ENCODE results near the gene PI16.

Gene PI16

DNA sequence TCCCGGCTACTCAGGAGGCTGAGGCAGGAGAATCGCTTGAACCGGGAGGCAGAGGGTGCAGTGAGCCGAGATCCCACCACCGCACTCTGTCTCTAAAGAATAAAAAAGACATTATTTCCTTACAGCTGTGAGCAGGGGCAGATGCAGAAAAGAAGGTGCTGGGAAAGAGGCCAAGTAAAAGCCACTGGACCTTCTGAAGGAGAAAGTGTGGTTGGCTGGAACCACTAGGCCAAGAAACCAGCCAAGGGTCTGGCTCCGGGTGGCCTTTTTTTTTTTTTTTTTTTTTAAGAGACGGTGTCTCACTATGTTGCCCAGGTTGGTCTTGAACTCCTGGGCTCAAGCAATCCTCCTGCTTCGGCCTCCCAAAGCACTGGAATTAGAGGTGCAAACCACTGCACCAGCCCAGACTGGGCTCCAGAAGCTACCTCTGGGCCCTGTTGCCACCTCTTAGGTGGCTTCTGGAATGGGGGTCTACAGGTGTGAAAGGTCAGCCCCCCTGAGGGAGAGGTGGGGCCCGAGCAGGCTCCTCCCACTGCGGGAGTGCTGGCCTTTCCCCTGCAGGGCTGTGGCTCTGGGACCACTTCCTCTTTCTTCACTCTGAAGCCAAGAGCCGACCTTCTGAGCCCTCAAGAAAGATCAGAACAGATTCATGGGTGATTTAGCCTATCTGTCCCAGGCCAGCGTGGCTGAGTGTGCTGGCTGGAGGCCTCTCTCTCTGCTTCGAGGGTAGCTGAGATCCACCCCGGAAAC lies 50.7 kb downstream of the PI16 start, which contains the start of gene FGD2:
FGD2 (plus strand) TSS at position 595 of the 750 bp plus-strand sequence. CDS start 163 bp downstream, outside the sequence.
- no peak for DNase-seq

GRCh38 chr6:37005827-37006567 lies 51.5 kb downstream of the PI16 start:
- DNase-seq, result no peak

DNA sequence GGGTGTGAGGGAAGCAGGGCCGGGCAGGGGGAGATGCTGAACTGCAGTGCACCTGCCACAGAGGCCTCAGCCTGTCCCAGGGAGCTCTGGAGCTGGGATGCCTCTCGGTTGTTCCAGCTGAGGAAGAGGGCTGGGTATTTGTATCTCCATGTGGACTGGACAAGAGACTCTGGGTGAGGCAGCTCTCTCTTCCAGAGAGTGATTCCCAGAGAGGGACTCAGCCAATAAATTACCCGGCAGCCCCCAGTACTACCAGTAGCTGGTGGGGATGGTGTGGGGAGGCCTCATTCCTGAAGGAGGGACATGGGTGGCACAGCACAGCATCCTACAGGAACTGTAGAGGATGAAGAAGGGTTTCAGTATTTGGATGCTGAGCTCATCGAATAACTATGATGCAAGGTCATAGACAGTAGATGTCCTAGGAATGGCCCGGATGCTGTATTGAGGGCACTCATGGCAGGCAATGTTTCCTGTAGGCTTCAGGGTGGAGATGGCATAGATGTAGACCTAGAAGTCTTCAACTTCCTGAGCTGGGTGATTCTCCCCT lies 52.3 kb downstream of the PI16 start:
- no peak for DNase-seq

GRCh38 chr6:37007340-37008043 lies 53.0 kb downstream of the PI16 start:
- DNase-seq, result no peak

GRCh38 chr6:37008484-37009465 lies 54.2 kb downstream of the PI16 start:
- no peak for DNase-seq

GRCh38 chr6:37010402-37010892 lies 55.9 kb downstream of the PI16 start:
- no peak for DNase-seq

- no peak for DNase-seq
These were observed 57.3 kb downstream of the PI16 start for GRCh38 chr6:37011656-37012378.

GRCh38 chr6:37013516-37014491 lies 59.3 kb downstream of the PI16 start:
- DNase-seq, result no peak
